Measurements from ENCODE around the gene ADCY4.

ADCY4 gene

DNA sequence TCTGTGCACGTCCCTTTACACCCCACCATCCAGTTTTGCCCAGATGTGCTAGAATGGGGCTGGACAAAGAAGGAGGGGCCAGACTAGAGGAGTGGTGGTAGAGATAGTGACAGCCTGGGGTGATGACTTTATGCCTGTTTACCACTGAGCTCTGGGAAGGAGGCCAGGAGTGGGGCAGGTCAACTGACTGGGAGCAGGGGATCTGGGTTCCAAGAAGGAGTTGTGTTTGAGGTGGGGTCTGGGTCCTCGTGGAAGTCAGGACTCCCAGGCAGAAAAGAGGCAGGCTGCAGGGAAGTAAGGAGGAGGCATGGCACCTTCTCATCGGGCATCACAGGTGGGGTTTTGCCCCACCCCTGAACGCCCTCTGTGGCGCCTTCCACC lies 24.6 kb downstream of the ADCY4 start:
- Histone ChIP-seq H3K9ac (ENCODE audit: low read depth, low read length) (no peak overlapping the region), H3K36me3 (ENCODE audit: insufficient read depth, low read length) (peaks cover 4% of the 10 kb centered on the region), H3K4me1 (ENCODE audit: insufficient read depth, low read length) (0 out of 2 replicates have a peak, but pooled peaks cover 3% of the 10 kb centered on the region), H3K9me3 (ENCODE audit: control insufficient read depth, insufficient read depth, low read length) (no peaks in the 10 kb centered on the region)

DNA sequence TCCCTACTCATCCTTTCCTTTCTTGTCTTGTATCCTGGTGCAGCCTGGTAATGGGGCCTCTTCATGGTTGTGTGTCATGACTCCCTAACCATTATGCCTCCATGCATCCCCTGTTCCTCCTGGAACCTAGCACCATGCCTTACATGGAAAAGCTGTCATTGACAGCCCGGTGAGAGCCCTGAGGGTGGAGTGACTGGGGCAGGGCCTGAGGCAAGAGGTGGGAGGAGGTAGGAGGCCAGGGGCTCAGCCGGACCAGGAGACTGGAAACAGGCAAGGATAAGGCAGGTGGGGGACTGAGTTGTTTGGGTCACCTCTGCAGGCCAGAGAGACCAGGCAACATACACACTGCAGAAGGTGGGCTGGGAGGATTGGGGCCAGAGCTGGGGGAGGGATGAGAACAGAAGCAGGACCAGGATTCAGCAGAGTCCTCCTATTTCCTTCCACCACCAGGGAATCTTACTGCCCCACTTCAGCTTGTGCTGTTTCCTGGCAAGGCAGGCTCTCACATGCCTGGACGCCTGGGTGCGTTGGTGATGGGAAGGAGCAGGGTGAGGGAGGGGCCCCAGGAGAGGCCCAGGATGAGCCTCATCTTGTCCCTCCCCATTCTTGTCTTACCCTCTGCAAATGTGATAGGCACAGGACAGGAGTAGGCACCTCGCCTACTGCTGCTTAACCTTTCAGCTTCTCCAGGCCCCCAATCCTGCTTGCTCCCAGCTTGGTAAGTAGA lies 25.2 kb downstream of the ADCY4 start, which contains the start of gene LTB4R2:
Gene LTB4R2, plus strand, starts transcription at position 603 of the 727 bp plus-strand sequence. CDS start 525 bp downstream, outside the sequence.
- Histone ChIP-seq H3K9me3 (ENCODE audit: control insufficient read depth, insufficient read depth, low read length) (no peaks in the 10 kb centered on the region), H3K4me1 (ENCODE audit: insufficient read depth, low read length) (0 out of 2 replicates have a peak, but pooled peaks cover 3% of the 10 kb centered on the region), H3K9ac (ENCODE audit: low read depth, low read length) (no peak within 1 kb of the TSS), H3K36me3 (ENCODE audit: insufficient read depth, low read length) (peaks cover 5% of the 10 kb centered on the region)

DNA sequence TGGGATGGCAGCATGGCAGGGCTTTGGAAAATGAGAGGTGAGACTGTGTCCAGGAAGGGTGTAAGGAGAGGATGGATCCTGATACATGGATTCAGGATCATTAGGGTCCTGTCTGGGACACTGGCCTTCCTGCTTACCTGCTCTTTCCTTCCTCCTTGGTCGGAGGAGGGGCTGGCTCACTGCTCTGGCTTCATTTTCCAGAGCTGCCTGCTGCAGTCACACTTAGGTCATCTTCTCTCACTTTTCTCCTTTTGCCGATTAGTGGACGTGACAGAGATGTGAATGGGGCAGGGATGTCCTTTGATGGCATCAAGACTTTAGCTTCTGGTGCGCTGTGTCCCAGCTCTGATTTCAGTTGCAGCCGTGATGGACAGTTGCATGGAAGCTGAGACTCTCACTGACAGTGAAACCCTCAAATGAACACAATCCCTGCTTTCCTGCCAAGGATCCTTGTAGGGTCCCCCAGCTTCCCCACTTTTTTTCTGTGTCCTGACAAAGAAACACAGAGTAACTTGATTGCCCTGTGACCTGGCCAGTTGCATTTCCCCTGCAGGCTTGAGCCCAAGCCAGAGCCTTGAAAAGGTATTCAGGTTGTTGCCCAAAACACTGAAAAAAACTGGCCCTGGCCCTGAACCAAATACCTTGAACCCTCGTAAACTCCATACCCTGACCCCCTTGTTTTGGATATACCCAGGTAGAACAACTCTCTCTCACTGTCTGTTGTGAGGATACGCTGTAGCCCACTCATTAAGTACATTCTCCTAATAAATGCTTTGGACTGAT lies 26.3 kb downstream of the ADCY4 start:
- Histone ChIP-seq H3K36me3 (ENCODE audit: insufficient read depth, low read length) (peaks cover 10% of the 10 kb centered on the region), H3K9me3 (ENCODE audit: control insufficient read depth, insufficient read depth, low read length) (no peaks in the 10 kb centered on the region), H3K4me1 (ENCODE audit: insufficient read depth, low read length) (0 out of 2 replicates have a peak, but pooled peaks cover 3% of the 10 kb centered on the region), H3K9ac (ENCODE audit: low read depth, low read length) (no peak overlapping the region)

DNA sequence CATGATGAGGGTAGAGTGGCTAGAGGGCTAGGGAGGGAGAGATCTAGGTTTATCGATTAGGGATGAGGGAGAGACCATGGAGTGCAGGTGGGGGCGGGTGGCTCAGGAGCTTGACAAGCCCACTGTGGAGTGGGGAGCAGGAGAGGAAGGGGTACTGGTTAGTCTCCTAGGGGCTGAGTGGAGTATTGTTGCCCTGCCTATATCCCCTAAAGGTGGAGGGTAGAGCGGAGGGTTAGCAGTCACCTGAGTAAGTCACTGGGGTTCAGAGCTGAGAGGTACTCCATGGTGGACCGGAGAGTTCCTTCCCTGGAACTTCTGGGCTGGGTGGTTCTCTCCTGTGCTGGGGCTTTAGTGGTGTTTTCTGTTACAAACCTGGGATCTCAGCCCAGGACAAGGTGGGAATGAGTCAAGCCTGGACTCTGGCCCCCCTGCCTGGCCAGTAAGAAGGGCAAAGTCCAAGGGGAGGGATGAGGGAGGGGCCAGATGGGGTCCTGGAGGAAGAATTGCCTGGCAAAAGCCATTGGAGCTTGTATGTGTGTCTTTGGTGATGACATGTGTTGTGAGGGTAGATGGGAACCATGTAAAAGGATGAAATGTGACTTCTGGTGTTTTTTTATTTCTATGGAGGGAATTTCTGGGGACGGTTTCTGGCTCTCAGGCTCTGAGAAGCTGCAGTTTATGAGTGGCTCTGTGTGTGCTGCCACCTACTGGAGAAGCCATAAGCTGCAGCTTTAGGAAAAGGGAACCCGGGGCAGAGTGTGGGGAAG lies 27.1 kb downstream of the ADCY4 start, which contains the start of gene CIDEB:
Gene CIDEB, minus strand, starts transcription at position 403 of the 767 bp plus-strand sequence. Its CDS starts 119 bp downstream, at position 284.
- 0 out of 2 replicates have a peak, but pooled peaks cover 3% of the 10 kb centered on the region for H3K4me1 ChIP-seq (ENCODE audit: insufficient read depth, low read length)
- peaks cover 10% of the 10 kb centered on the region for H3K36me3 ChIP-seq (ENCODE audit: insufficient read depth, low read length)
- H3K9me3 ChIP-seq (ENCODE audit: control insufficient read depth, insufficient read depth, low read length), result no peaks in the 10 kb centered on the region
- H3K9ac ChIP-seq (ENCODE audit: low read depth, low read length), result no peak within 1 kb of the TSS

DNA sequence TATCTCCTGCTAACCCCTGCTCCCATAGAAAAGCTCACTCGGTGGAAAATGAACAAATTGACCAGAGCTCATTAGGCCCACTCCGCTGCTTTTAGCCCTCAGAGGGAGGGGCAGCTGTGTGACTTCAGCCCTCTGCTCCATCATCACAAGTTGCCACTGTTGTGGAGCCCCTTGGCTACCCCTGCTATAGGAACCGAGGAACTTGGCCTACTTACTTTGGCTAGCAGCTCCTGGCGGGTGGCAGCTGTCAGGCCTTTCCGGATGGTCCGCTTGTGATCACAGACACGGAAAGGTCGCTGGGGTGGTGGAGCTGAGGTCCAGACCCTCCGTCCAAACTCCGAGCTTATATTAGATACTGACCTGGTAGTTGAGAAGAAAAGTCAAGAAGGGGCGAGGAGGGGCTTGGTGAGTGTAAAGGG lies 27.7 kb downstream of the ADCY4 start:
- no peaks in the 10 kb centered on the region for H3K9me3 ChIP-seq (ENCODE audit: control insufficient read depth, insufficient read depth, low read length)
- peaks cover 10% of the 10 kb centered on the region for H3K36me3 ChIP-seq (ENCODE audit: insufficient read depth, low read length)
- H3K4me1 ChIP-seq (ENCODE audit: insufficient read depth, low read length), result 0 out of 2 replicates have a peak, but pooled peaks cover 3% of the 10 kb centered on the region
- no peak overlapping the region for H3K9ac ChIP-seq (ENCODE audit: low read depth, low read length)

DNA sequence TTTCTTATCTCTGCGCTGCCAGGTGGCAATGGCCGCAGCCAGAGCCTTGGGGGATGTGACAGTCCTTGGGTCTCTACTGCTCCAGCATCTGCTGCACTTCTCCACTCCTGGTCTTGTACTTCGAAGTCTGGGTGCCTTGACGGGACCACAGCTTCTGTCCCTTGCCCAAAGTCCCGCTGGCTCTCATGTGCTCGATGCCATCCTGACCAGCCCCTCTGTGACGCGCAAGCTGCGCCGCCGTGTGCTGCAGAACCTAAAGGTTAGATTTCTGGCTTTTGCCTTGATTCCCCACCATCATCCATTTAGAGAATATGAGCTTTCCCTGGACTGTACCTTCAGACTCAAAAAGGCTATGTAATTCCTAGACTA lies 30.9 kb downstream of the ADCY4 start:
- Histone ChIP-seq H3K9me3 (ENCODE audit: control insufficient read depth, insufficient read depth, low read length) (no peaks in the 10 kb centered on the region), H3K36me3 (ENCODE audit: insufficient read depth, low read length) (peaks cover 13% of the 10 kb centered on the region), H3K9ac (ENCODE audit: low read depth, low read length) (no peak overlapping the region), H3K4me1 (ENCODE audit: insufficient read depth, low read length) (0 out of 2 replicates have a peak, but pooled peaks cover 3% of the 10 kb centered on the region)

DNA sequence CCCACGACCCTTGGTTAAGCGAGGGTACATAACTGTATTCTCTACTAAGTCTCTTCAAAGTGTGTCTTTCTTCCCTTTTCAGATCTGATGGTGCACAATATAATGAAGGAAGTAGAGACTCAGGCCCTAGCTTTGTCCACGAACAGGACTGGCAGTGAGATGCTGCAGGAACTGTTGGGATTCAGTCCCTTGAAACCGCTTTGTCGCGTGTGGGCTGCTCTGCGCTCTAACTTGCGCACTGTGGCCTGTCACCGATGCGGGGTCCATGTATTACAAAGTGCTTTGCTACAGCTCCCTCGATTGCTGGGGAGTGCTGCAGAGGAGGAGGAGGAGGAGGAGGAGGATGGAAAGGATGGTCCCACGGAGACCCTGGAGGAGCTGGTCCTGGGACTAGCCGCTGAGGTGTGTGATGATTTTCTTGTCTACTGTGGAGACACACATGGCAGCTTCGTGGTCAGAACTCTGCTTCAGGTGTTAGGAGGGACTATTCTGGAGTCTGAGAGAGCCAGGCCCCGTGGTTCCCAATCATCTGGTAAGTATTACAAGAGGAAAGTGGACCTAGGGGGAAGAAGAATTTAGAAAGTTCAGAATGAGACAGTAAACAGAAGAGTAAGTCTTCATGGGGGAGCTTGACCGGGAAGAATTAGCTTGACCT lies 34.4 kb downstream of the ADCY4 start:
- Histone ChIP-seq H3K36me3 (ENCODE audit: insufficient read depth, low read length) (peaks cover 14% of the 10 kb centered on the region), H3K9ac (ENCODE audit: low read depth, low read length) (peak overlapping the region; percentile 86), H3K9me3 (ENCODE audit: control insufficient read depth, insufficient read depth, low read length) (no peaks in the 10 kb centered on the region), H3K4me1 (ENCODE audit: insufficient read depth, low read length) (peaks cover 11% of the 10 kb centered on the region)

DNA sequence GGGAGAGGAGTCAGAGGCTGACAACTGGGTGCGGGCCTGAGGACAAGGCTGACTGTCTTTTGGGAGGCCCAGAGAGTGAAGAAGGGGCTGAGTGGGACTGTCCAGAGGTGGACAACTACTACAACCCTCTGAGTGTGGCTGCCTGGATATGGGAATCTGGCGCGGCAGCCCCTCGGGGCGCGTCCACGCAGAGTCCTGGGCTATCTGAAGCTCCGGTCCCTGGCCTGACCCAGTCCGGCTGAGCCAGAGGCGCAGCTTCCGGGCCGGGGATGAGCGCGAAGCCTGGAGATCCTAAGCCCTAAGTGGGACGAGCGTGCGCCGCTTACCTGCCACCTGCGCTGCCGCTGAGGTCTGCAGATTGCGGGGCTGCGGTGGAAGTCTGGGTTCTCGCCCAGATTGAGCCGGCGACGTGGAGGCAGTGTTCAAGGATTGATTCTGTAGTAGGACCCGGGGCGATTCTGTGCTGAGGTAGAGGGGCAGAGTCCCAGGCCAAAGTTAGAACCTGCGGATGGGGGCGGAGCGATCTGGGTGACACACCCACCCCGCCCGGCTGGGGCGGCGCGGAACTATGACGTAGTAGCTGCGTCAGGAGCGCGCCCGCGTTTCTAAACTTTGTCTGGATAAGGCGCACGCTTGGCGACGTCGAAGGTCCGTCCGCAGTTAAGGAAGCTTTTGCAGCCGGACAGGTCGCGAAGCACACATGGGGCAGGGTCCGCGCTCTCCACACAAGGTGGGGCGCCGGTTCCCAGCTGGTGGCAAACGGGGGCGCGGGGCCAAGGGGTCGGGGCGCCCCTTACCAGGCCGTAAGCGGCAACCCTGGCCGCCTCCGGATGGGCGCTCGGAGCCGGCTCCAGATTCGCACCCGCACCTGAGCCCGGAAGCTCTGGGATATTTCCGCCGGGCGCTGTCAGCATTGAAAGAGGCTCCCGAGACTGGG lies 35.3 kb downstream of the ADCY4 start, which contains the start of the genes DHRS1 and NOP9:
Gene DHRS1, minus strand, starts transcription at position 526 of the 937 bp plus-strand sequence. CDS start 674 bp downstream, outside the sequence.
Gene NOP9, plus strand, starts transcription at position 596 of the 937 bp plus-strand sequence. Its CDS starts 105 bp downstream, at position 701.
- peaks cover 11% of the 10 kb centered on the region for H3K36me3 ChIP-seq (ENCODE audit: insufficient read depth, low read length)

DNA sequence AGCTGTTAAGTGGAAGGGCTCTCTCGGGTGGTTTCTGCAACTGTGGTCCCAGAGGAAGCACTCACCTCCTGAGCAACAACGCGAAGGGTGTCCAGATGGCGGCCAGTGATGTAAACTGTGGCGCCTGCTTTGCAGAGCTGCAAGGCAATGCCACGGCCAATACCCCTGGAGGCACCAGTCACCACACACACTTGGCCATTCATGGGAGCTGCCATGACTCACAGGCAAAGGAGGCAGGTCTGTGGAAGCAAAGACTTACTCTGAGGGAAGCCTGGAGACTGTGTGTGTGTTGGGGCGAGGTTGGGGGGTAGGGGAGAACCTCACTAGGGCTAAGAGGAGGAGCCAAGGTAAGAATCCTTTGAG lies 36.0 kb downstream of the ADCY4 start:
- peak overlapping the region; percentile 86 for H3K9ac ChIP-seq (ENCODE audit: low read depth, low read length)
- H3K9me3 ChIP-seq (ENCODE audit: control insufficient read depth, insufficient read depth, low read length), result no peaks in the 10 kb centered on the region
- H3K4me1 ChIP-seq (ENCODE audit: insufficient read depth, low read length), result peaks cover 11% of the 10 kb centered on the region
- H3K36me3 ChIP-seq (ENCODE audit: insufficient read depth, low read length), result peaks cover 7% of the 10 kb centered on the region

More for the DNA sequence above, 35.3 kb downstream of the ADCY4 start, which contains the start of the genes DHRS1 and NOP9:
- Histone ChIP-seq H3K4me1 (ENCODE audit: insufficient read depth, low read length) (peaks cover 11% of the 10 kb centered on the region), H3K9ac (ENCODE audit: low read depth, low read length) (peak within 1 kb of the TSS; percentile 86), H3K9me3 (ENCODE audit: control insufficient read depth, insufficient read depth, low read length) (no peaks in the 10 kb centered on the region)

DNA sequence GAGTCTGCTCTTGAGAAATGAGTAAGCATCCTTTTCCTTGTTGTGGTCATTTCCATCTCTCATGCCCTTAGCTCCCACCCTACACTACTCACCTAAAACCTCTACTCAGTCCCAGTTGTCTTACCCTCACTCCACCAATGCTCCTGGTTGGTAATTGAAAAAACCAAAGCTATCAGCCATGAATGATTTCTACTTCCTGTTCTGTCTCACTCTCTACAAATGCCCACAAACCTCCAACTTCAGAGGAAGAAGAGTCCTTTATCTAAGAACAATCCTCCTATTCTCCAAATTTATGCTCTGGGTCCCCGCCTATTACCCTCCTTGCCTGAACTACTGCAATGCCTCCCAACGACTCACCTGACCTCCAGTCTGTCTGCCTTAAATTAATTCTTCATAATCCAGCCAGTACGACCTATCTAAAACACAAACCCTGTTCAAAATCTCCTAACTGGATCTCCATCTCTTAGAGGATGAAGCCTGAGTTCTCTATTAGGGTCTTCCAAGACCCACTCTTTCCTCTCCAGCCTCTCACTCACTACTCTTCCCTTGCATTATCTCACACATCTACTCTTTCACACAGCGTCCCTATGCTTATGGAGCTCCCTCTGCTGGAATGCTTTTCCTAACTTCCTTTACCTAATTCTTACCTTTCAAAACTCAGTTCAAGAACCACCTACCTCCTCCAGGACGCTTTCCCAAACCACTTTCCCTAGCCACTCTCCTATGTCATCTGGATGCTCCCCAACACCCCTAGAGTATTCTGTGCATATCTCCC lies 37.5 kb downstream of the ADCY4 start:
- Histone ChIP-seq H3K4me1 (ENCODE audit: insufficient read depth, low read length) (peaks cover 11% of the 10 kb centered on the region), H3K36me3 (ENCODE audit: insufficient read depth, low read length) (peaks cover 7% of the 10 kb centered on the region), H3K9me3 (ENCODE audit: control insufficient read depth, insufficient read depth, low read length) (no peaks in the 10 kb centered on the region), H3K9ac (ENCODE audit: low read depth, low read length) (no peak overlapping the region)

DNA sequence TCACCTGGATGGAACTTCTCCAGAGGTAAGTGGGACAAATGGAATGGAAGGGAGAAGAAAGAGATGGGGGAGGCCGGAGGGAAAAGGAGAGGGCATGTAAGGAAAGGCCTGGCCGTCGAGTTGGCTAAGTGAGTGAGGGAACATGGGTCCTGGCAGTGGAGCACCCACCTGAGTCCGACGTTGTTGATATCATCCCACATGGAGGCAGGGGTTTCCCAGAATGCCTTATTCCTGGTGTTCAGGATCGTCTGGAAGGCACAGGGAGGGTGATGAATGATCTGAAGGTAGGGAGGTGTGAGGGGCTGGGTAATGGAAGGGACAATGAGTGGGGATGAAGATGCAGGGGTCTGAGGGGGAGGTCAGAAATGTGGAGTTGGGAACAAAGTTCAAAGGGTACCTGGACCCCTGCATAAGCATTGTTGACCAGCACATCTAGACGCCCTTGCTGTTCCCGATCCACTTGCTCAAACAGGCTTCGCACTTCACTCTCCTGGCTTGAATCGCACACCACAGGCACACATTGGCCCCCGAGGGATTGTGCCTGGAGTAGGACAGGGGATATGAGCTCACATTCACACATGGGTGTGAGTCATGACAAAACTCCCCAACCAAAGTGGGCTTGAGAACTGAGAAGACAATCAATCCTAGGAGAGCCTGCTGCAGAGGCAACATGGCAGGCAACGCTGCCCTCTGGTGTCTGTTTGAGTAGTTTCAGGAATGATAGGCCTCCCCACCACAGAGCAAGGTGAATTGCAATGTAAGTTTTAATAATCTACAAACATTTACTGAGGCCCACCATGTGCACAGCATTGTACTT lies 38.3 kb downstream of the ADCY4 start:
- Histone ChIP-seq H3K9ac (ENCODE audit: low read depth, low read length) (no peak overlapping the region), H3K9me3 (ENCODE audit: control insufficient read depth, insufficient read depth, low read length) (no peaks in the 10 kb centered on the region), H3K4me1 (ENCODE audit: insufficient read depth, low read length) (peaks cover 11% of the 10 kb centered on the region), H3K36me3 (ENCODE audit: insufficient read depth, low read length) (peaks cover 4% of the 10 kb centered on the region)
